DOHH2 (cell line): ENCODE data around the gene MRPS26.
"Not testable (repeated sequence)": the region's sequence is repeated elsewhere in the genome, so short reads cannot be mapped to it uniquely, and the experiment has no call there.

Source experiments
- H3F3A ChIP-seq: fragments of 200-600 bp; sonication (generic), shearing (Covaris generic); 2 replicates; pipeline ENCODE4 v1.6.0; 2016; ENCODE audit warnings: antibody characterized with exemption, mild to moderate bottlenecking; ENCODE audit not compliant: control insufficient read depth, insufficient read depth
- H3K27ac ChIP-seq: fragments of 200-600 bp; sonication (generic); 2 replicates; pipeline ENCODE4 v1.5.1; 2014; ENCODE audit warnings: low read depth, mild to moderate bottlenecking, low read length, moderate library complexity
- H3K27me3 ChIP-seq: fragments of 200-600 bp; sonication (generic); 2 replicates; pipeline ENCODE4 v1.6.1; 2014; ENCODE audit warnings: mild to moderate bottlenecking, low read length, mixed read lengths; ENCODE audit not compliant: control insufficient read depth
- H3K36me3 ChIP-seq: fragments of 200-600 bp; sonication (generic); 2 replicates; pipeline ENCODE4 v1.6.1; 2014; ENCODE audit warnings: mild to moderate bottlenecking, low read length, moderate library complexity, mixed read lengths; ENCODE audit not compliant: control insufficient read depth
- H3K4me1 ChIP-seq: fragments of 200-600 bp; sonication (generic); 2 replicates; pipeline ENCODE4 v1.6.1; 2014; ENCODE audit warnings: mild to moderate bottlenecking, low read length, mixed read lengths; ENCODE audit not compliant: control insufficient read depth
- H3K4me2 ChIP-seq: fragments of 200-600 bp; sonication (generic); 2 replicates; pipeline ENCODE4 v1.6.0; 2014; ENCODE audit warnings: mild to moderate bottlenecking, low read length, moderate library complexity
- H3K4me3 ChIP-seq: fragments of 200-600 bp; sonication (generic); 2 replicates; pipeline ENCODE4 v1.5.1; 2014; ENCODE audit warnings: mild to moderate bottlenecking, low read length, mixed read lengths
- H3K79me2 ChIP-seq: fragments of 200-600 bp; sonication (generic); 2 replicates; pipeline ENCODE4 v1.6.1; 2014; ENCODE audit warnings: mild to moderate bottlenecking, low read length, mixed read lengths; ENCODE audit not compliant: control insufficient read depth
- H3K9me2 ChIP-seq: fragments of 200-600 bp; sonication (generic); replicated peaks from 2 replicates; pipeline ENCODE4 v1.6.1; 2014; ENCODE audit warnings: mild to moderate bottlenecking, low read length, mixed read lengths; ENCODE audit not compliant: control insufficient read depth
- H3K9me3 ChIP-seq: fragments of 200-600 bp; sonication (generic); 2 replicates; pipeline ENCODE4 v1.6.1; 2014; ENCODE audit warnings: antibody characterized with exemption, low read length, mixed read lengths; ENCODE audit not compliant: control insufficient read depth, insufficient read depth
- H4K20me1 ChIP-seq: fragments of 200-600 bp; sonication (generic); 2 replicates; pipeline ENCODE4 v1.6.0; 2014; ENCODE audit warnings: low read depth, mild to moderate bottlenecking, antibody characterized with exemption, low read length, moderate library complexity; ENCODE audit not compliant: control insufficient read depth, insufficient read depth
- CTCF ChIP-seq: fragments of 200-600 bp; sonication (generic); IDR thresholded peaks from one replicate; pipeline ENCODE4 v1.5.1; 2014; ENCODE audit warnings: antibody characterized with exemption, mild to moderate bottlenecking, low read depth, low read length; ENCODE audit not compliant: poor library complexity, severe bottlenecking
- EZH2phosphoT487 ChIP-seq: fragments of 200-600 bp; sonication (generic); IDR thresholded peaks from 2 replicates; pipeline ENCODE4 v1.6.1; 2017; ENCODE audit warnings: borderline replicate concordance, mild to moderate bottlenecking, antibody characterized with exemption, low read length, moderate library complexity, mixed read lengths

Gene MRPS26

GRCh38 chr20:3071266-3071609, 25.4 kb downstream of the MRPS26 start:
- peaks cover 6% of the 10 kb centered on the region; the same call in 1 of the 2 replicates for H3K4me1 ChIP-seq
- H3K4me2 ChIP-seq, result no peak overlapping the region
- no peak overlapping the region for H3K4me3 ChIP-seq
- no peaks in the 10 kb centered on the region for H3K9me2 ChIP-seq
- H3K27me3 ChIP-seq, result peaks cover 4% of the 10 kb centered on the region
- no peaks in the 10 kb centered on the region for H3K36me3 ChIP-seq
- H3K27ac ChIP-seq, result no peak overlapping the region
- no peaks in the 10 kb centered on the region for H3K9me3 ChIP-seq
- H3F3A ChIP-seq, result no peaks in the 10 kb centered on the region
- H4K20me1 ChIP-seq, result no peaks in the 10 kb centered on the region
- TF ChIP-seq EZH2phosphoT487 (no peak), CTCF (no peak)
- H3K79me2 ChIP-seq, result no peaks in the 10 kb centered on the region

DNA sequence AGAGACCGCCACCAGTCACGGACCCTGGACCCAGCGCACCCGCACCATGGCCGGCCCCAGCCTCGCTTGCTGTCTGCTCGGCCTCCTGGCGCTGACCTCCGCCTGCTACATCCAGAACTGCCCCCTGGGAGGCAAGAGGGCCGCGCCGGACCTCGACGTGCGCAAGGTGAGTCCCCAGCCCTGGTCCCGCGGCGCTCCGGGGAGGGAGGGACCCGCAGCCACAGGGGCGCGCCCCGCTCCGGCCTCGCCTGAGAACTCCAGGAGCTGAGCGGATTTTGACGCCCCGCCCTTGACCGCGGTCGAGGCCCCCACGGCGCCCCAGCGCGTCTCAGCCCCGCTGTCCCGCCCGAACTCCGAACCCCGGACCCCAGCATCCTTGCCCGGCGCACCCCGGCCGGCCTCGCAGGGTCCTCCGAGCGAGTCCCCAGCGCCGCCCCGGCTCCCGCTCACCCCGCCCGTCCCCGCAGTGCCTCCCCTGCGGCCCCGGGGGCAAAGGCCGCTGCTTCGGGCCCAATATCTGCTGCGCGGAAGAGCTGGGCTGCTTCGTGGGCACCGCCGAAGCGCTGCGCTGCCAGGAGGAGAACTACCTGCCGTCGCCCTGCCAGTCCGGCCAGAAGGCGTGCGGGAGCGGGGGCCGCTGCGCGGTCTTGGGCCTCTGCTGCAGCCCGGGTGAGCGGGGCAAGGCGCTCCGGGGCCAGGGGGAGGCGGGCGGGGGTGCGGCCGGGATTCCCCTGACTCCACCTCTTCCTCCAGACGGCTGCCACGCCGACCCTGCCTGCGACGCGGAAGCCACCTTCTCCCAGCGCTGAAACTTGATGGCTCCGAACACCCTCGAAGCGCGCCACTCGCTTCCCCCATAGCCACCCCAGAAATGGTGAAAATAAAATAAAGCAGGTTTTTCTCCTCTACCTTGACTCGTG, 26.0 kb downstream of the MRPS26 start, which contains the start of gene OXT:
Gene OXT, plus strand, starts transcription at position 11 of the 920 bp plus-strand sequence. Its CDS starts 36 bp downstream, at position 47.
- no peak within 1 kb of the TSS for H3K4me3 ChIP-seq
- H3F3A ChIP-seq, result no peaks in the 10 kb centered on the region

GRCh38 chr20:3072530-3073250, 26.8 kb downstream of the MRPS26 start:
- no peaks in the 10 kb centered on the region for H3K79me2 ChIP-seq
- peaks cover 5% of the 10 kb centered on the region; the same call in 1 of the 2 replicates for H3K4me1 ChIP-seq
- no peaks in the 10 kb centered on the region for H3K9me2 ChIP-seq
- H3F3A ChIP-seq, result no peaks in the 10 kb centered on the region
- TF ChIP-seq EZH2phosphoT487, result no peak
- no peak for TF ChIP-seq CTCF
- no peaks in the 10 kb centered on the region for H4K20me1 ChIP-seq
- H3K4me3 ChIP-seq, result no peak overlapping the region
- H3K27ac ChIP-seq, result no peak overlapping the region
- H3K9me3 ChIP-seq, result no peaks in the 10 kb centered on the region
- H3K27me3 ChIP-seq, result peaks cover 7% of the 10 kb centered on the region
- no peaks in the 10 kb centered on the region for H3K36me3 ChIP-seq
- no peak overlapping the region for H3K4me2 ChIP-seq

More for the DNA sequence above, 26.0 kb downstream of the MRPS26 start, which contains the start of gene OXT:
- Histone ChIP-seq H3K4me2 (no peak within 1 kb of the TSS), H4K20me1 (no peaks in the 10 kb centered on the region), H3K27ac (no peak within 1 kb of the TSS), H3K9me3 (no peaks in the 10 kb centered on the region), H3K27me3 (peaks cover 4% of the 10 kb centered on the region), H3K36me3 (no peaks in the 10 kb centered on the region), H3K9me2 (no peaks in the 10 kb centered on the region), H3K79me2 (no peaks in the 10 kb centered on the region), H3K4me1 (peaks cover 6% of the 10 kb centered on the region; the same call in 1 of the 2 replicates)
- TF ChIP-seq EZH2phosphoT487, result no peak
- no peak for TF ChIP-seq CTCF

- H3K27ac ChIP-seq, H3K9me3 ChIP-seq, H3K4me2 ChIP-seq, H3K4me3 ChIP-seq, H3K27me3 ChIP-seq, H3K9me2 ChIP-seq, H3K79me2 ChIP-seq, H3F3A ChIP-seq, H3K4me1 ChIP-seq, H4K20me1 ChIP-seq, H3K36me3 ChIP-seq: not testable (repeated sequence)
These were observed 27.4 kb downstream of the MRPS26 start for GRCh38 chr20:3073251-3073643.
